ENCODE results near the gene DPCD.

GRCh38 chr10:101649525-101650085 is 61.5 kb downstream of the DPCD start:
- TF ChIP-seq, protein P1, sequence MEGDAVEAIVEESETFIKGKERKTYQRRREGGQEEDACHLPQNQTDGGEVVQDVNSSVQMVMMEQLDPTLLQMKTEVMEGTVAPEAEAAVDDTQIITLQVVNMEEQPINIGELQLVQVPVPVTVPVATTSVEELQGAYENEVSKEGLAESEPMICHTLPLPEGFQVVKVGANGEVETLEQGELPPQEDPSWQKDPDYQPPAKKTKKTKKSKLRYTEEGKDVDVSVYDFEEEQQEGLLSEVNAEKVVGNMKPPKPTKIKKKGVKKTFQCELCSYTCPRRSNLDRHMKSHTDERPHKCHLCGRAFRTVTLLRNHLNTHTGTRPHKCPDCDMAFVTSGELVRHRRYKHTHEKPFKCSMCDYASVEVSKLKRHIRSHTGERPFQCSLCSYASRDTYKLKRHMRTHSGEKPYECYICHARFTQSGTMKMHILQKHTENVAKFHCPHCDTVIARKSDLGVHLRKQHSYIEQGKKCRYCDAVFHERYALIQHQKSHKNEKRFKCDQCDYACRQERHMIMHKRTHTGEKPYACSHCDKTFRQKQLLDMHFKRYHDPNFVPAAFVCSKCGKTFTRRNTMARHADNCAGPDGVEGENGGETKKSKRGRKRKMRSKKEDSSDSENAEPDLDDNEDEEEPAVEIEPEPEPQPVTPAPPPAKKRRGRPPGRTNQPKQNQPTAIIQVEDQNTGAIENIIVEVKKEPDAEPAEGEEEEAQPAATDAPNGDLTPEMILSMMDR (IDR thresholded peaks at IDR 0.05 in 2 of 3, conservative IDR thresholded peaks at IDR 0.05 in 1 of 3; ENCODE audit: borderline replicate concordance in 1 of 3, insufficient read depth in 1 of 3, low read depth in 2 of 3, low read length in 2 of 3) = no peak
- TF ChIP-seq POLR2A (IDR thresholded peaks at IDR 0.05; ENCODE audit: borderline replicate concordance, extremely low read depth, insufficient read depth, insufficient read length) (no peak), JUND (IDR thresholded peaks at IDR 0.05) (no peak), ZFX (IDR thresholded peaks at IDR 0.05) (no peak)

All from HCT116 (cell line).